Activated CD4-positive, alpha-beta memory T cell treated with anti-CD3 and anti-CD28 coated beads, Interleukin-2, amount 10 ng/mL, durations not matched to agents 7 days and 5 days (primary cell): ENCODE results near the gene EGR4. TPM values are rescaled to one million over a fixed set of nuclear protein-coding genes. Genes with fewer than 3 reads are reported as not detected.

Experiments
- CTCF ChIA-PET: fragments of 350-600 bp; sonication (Branson Sonifier 250); formaldehyde crosslinking; loops from one replicate; lab custom pipeline; 2021; ENCODE audit warnings: antibody characterized with exemption, inconsistent platforms; lab: Charles Lee
- POLR2A ChIA-PET: fragments of 350-600 bp; sonication (Branson Sonifier 250); formaldehyde crosslinking; loops from one replicate; lab custom pipeline; 2021; ENCODE audit warnings: antibody characterized with exemption; lab: Charles Lee
- DNase-seq: peaks from one replicate; pipeline ENCODE4 v3.0.0-alpha.2; 2020
- H3K27ac Mint-ChIP-seq: one replicate; pipeline ENCODE4 v1.8.0; 2021; ENCODE audit warnings: mild to moderate bottlenecking, mixed read lengths
- H3K27me3 Mint-ChIP-seq: one replicate; pipeline ENCODE4 v1.8.0; 2021; ENCODE audit warnings: mixed read lengths
- H3K36me3 Mint-ChIP-seq: one replicate; pipeline ENCODE4 v1.8.0; 2021; ENCODE audit warnings: low read depth, mixed read lengths
- H3K4me1 Mint-ChIP-seq: one replicate; pipeline ENCODE4 v1.8.0; 2021; ENCODE audit warnings: mixed read lengths
- H3K4me3 Mint-ChIP-seq: one replicate; pipeline ENCODE4 v1.8.0; 2021; ENCODE audit warnings: mild to moderate bottlenecking, mixed read lengths
- H3K9me3 Mint-ChIP-seq: one replicate; pipeline ENCODE4 v1.8.0; 2021; ENCODE audit warnings: mixed read lengths
- total RNA-seq, 2 experiments: library from RNA; stranded (reverse); gene quantifications; one replicate each; pipeline ENCODE4 v1.2.3, GENCODE V29; 2021

EGR4 gene
- total RNA-seq, 2 experiments from 2014 or later, result not detected

GRCh38 chr2:73250872-73251846, 42.2 kb downstream of the EGR4 start:
- H3K4me3 Mint-ChIP-seq, result no peak overlapping the region
- no peaks in the 10 kb centered on the region for H3K9me3 Mint-ChIP-seq
- peaks cover 2% of the 10 kb centered on the region for H3K4me1 Mint-ChIP-seq
- POLR2A ChIA-PET, result interaction anchor here (1.0 kb wide), 1 partner anchor 18 kb away, joined by 3 read pairs; the partner anchor contains the start of gene PRADC1
- CTCF ChIA-PET, result no interaction called here
- DNase-seq, result no peak
- peaks cover 70% of the 10 kb centered on the region for H3K36me3 Mint-ChIP-seq
- H3K27me3 Mint-ChIP-seq, result no peaks in the 10 kb centered on the region
- no peak overlapping the region for H3K27ac Mint-ChIP-seq

GRCh38 chr2:73249636-73250035, 43.7 kb downstream of the EGR4 start:
- POLR2A ChIA-PET, result interaction anchor here (0.6 kb wide), 1 partner anchor 16 kb away, joined by 3 read pairs; the partner anchor contains the start of gene CCT7
- Mint-ChIP-seq H3K4me1 (peaks cover 4% of the 10 kb centered on the region), H3K4me3 (no peak overlapping the region), H3K27me3 (no peaks in the 10 kb centered on the region), H3K9me3 (no peaks in the 10 kb centered on the region), H3K27ac (no peak overlapping the region), H3K36me3 (peaks cover 78% of the 10 kb centered on the region)
- no peak for DNase-seq
- CTCF ChIA-PET, result interaction anchor here (0.7 to 1.2 kb wide), 2 partner anchors 37 to 54 kb away, joined by 3 read pairs; no protein-coding TSS in a partner anchor

GRCh38 chr2:73246850-73247249, 46.5 kb downstream of the EGR4 start:
- ChIA-PET POLR2A (no interaction called here), CTCF (interaction anchor here (1.1 to 1.6 kb wide), 2 partner anchors 8 to 43 kb away, joined by 6 read pairs; no protein-coding TSS in a partner anchor)
- Mint-ChIP-seq H3K4me3 (no peak overlapping the region), H3K4me1 (peaks cover 20% of the 10 kb centered on the region), H3K27me3 (no peaks in the 10 kb centered on the region), H3K27ac (no peak overlapping the region), H3K9me3 (no peaks in the 10 kb centered on the region), H3K36me3 (peaks cover 72% of the 10 kb centered on the region)
- DNase-seq, result no peak

- peak overlapping the region; percentile 33 for H3K27ac Mint-ChIP-seq
- H3K36me3 Mint-ChIP-seq, result peaks cover 70% of the 10 kb centered on the region
- H3K9me3 Mint-ChIP-seq, result no peaks in the 10 kb centered on the region
- POLR2A ChIA-PET, result interaction anchor here (2.1 to 3.4 kb wide), 2 partner anchors 10 to 31 kb away, joined by 5 to 25 read pairs; partner anchors contain the start of genes CCT7 and PRADC1
- no peak overlapping the region for H3K4me3 Mint-ChIP-seq
- H3K4me1 Mint-ChIP-seq, result peaks cover 24% of the 10 kb centered on the region
- CTCF ChIA-PET, result interaction anchor here (0.9 to 1.3 kb wide), 3 partner anchors 10 to 45 kb away, joined by 3 to 4 read pairs (median 3); partner anchors contain the start of gene CCT7
- H3K27me3 Mint-ChIP-seq, result no peaks in the 10 kb centered on the region
- DNase-seq, result no peak
Observed at GRCh38 chr2:73244580-73244979, 48.8 kb downstream of the EGR4 start.

- no peak for DNase-seq
- Mint-ChIP-seq H3K9me3 (no peaks in the 10 kb centered on the region), H3K4me3 (no peak overlapping the region), H3K27me3 (no peaks in the 10 kb centered on the region), H3K27ac (peak overlapping the region; percentile 33), H3K4me1 (peaks cover 30% of the 10 kb centered on the region), H3K36me3 (peaks cover 70% of the 10 kb centered on the region)
- ChIA-PET POLR2A (interaction anchor here (2.1 to 3.4 kb wide), 2 partner anchors 10 to 31 kb away, joined by 5 to 25 read pairs; partner anchors contain the start of genes CCT7 and PRADC1), CTCF (interaction anchor here (0.9 to 1.3 kb wide), 3 partner anchors 10 to 45 kb away, joined by 3 to 4 read pairs (median 3); partner anchors contain the start of gene CCT7)
Observed at GRCh38 chr2:73243884-73244570, 49.3 kb downstream of the EGR4 start.

Other genes with a start within 250 kb of the EGR4 start
- gene SFXN5, start 221.8 kb downstream of the EGR4 start, total RNA-seq, result 1 to 10 TPM; 4.3 to 6.1 TPM
- 10 to 100 TPM; 22.6 to 24.0 TPM for gene RAB11FIP5, start 180.6 kb downstream of the EGR4 start, total RNA-seq
- not detected for gene NOTO, start 91.0 kb downstream of the EGR4 start, total RNA-seq
- gene SMYD5, start 79.3 kb downstream of the EGR4 start, total RNA-seq, result 10 to 100 TPM in 1 of 2 experiments, 1 to 10 TPM in 1; 8.9 to 14.3 TPM
- 10 to 100 TPM; 10.1 to 10.7 TPM for gene PRADC1, start 60.3 kb downstream of the EGR4 start, total RNA-seq
- gene CCT7, start 59.2 kb downstream of the EGR4 start, total RNA-seq, result 100 to 1,000 TPM; 259 to 262 TPM
- gene FBXO41, start 9.1 kb downstream of the EGR4 start, total RNA-seq, result 10 to 100 TPM; 12.0 to 13.3 TPM
- 10 to 100 TPM; 16.1 to 20.4 TPM for gene ALMS1, start 92.3 kb upstream of the EGR4 start, total RNA-seq